WERI-Rb-1 (cell line): ENCODE data around the gene POLR1D.
A peak's percentile ranks its signal among the peaks of the same experiment; 100 is the strongest.

Source experiments
- DNase-seq: peaks from one replicate; pipeline ENCODE4 v3.0.0-alpha.2; 2020
- H3K27ac ChIP-seq: fragments of 250-450 bp; sonication (Bioruptor Pico); 2 replicates; pipeline ENCODE4 v1.5.1; 2020; ENCODE audit warnings: mild to moderate bottlenecking, moderate library complexity
- H3K27me3 ChIP-seq: fragments of 250-450 bp; sonication (Bioruptor Pico); 2 replicates; pipeline ENCODE4 v1.5.1; 2021; ENCODE audit warnings: mild to moderate bottlenecking, low read depth, moderate library complexity; ENCODE audit not compliant: insufficient read depth, severe bottlenecking
- H3K36me3 ChIP-seq: fragments of 250-450 bp; sonication (Bioruptor Pico); 2 replicates; pipeline ENCODE4 v1.5.1; 2020; ENCODE audit warnings: mild to moderate bottlenecking, moderate library complexity
- H3K4me3 ChIP-seq: 2 replicates; pipeline ENCODE4 v1.5.1; 2011; ENCODE audit warnings: low read depth, mild to moderate bottlenecking, control low read depth, low read length
- H3K9me3 ChIP-seq: fragments of 250-450 bp; sonication (Bioruptor Pico); 2 replicates; pipeline ENCODE4 v1.5.1; 2021; ENCODE audit warnings: mild to moderate bottlenecking, moderate library complexity; ENCODE audit not compliant: severe bottlenecking
- TF ChIP-seq, protein P1 (sequence below): IDR thresholded peaks from 2 replicates; pipeline ENCODE4 v1.5.1; 2011; ENCODE audit warnings: low read depth, mild to moderate bottlenecking, control low read depth, inconsistent platforms, low read length

POLR1D gene

GRCh38 chr13:27636589-27637288 is 15.0 kb downstream of the POLR1D start:
- no peak overlapping the region for H3K4me3 ChIP-seq
- H3K36me3 ChIP-seq = peaks cover 16% of the 10 kb centered on the region
- no peak for DNase-seq
- H3K27ac ChIP-seq = no peak overlapping the region
- no peaks in the 10 kb centered on the region for H3K27me3 ChIP-seq
- no peaks in the 10 kb centered on the region for H3K9me3 ChIP-seq
- TF ChIP-seq, protein P1, sequence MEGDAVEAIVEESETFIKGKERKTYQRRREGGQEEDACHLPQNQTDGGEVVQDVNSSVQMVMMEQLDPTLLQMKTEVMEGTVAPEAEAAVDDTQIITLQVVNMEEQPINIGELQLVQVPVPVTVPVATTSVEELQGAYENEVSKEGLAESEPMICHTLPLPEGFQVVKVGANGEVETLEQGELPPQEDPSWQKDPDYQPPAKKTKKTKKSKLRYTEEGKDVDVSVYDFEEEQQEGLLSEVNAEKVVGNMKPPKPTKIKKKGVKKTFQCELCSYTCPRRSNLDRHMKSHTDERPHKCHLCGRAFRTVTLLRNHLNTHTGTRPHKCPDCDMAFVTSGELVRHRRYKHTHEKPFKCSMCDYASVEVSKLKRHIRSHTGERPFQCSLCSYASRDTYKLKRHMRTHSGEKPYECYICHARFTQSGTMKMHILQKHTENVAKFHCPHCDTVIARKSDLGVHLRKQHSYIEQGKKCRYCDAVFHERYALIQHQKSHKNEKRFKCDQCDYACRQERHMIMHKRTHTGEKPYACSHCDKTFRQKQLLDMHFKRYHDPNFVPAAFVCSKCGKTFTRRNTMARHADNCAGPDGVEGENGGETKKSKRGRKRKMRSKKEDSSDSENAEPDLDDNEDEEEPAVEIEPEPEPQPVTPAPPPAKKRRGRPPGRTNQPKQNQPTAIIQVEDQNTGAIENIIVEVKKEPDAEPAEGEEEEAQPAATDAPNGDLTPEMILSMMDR = no peak

DNA sequence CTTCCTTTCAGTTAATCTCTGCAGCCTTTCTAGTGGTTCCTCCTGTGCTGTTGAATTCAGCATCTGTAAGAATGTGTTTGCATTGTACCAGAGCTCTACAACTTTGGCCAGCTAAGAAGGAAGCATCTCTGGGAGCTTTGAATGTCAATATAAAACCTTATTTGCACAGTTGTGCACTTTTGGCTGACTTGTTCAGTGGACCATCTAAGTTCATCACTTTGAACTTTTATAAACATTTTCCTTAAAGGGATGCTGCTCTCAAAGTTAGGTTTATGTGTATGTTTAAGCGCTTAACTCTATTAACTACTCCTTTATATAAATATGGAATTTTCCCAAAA is 15.6 kb downstream of the POLR1D start:
- H3K9me3 ChIP-seq = no peaks in the 10 kb centered on the region
- peaks cover 12% of the 10 kb centered on the region for H3K36me3 ChIP-seq
- no peak overlapping the region for H3K27ac ChIP-seq
- no peak for DNase-seq
- no peaks in the 10 kb centered on the region for H3K27me3 ChIP-seq
- H3K4me3 ChIP-seq = no peak overlapping the region
- TF ChIP-seq, protein P1 = no peak

- H3K27ac ChIP-seq = no peak overlapping the region
- no peaks in the 10 kb centered on the region for H3K9me3 ChIP-seq
- TF ChIP-seq, protein P1 = no peak
- H3K36me3 ChIP-seq = peaks cover 11% of the 10 kb centered on the region
- no peak overlapping the region for H3K4me3 ChIP-seq
- no peak for DNase-seq
- H3K27me3 ChIP-seq = no peaks in the 10 kb centered on the region
These were observed 16.3 kb downstream of the POLR1D start for GRCh38 chr13:27638001-27638400.

GRCh38 chr13:27638521-27638920 is 16.8 kb downstream of the POLR1D start:
- no peak overlapping the region for H3K4me3 ChIP-seq
- H3K27me3 ChIP-seq = no peaks in the 10 kb centered on the region
- TF ChIP-seq, protein P1 = no peak
- no peaks in the 10 kb centered on the region for H3K9me3 ChIP-seq
- DNase-seq = peak; percentile 34
- no peak overlapping the region; the same call in 1 of the 2 replicates for H3K27ac ChIP-seq
- peaks cover 9% of the 10 kb centered on the region for H3K36me3 ChIP-seq

DNA sequence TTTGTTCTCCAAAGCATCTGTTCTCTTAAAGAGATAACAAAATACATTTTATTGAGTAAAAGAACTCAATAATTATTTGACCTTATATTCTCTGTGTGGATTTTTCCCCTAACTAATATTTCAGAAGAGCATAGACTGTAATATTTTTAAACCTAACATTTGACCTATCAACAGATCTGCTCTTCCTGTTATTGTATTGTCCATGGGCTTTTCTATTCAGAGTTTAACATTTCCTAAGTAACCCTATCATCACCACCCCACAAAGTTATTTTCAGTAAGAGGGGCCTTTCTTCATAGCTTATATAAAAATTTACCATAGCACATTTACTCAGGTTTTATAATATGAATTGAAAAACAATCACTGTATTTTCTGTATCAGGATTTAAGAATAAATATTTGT is 17.5 kb downstream of the POLR1D start:
- DNase-seq = no peak
- Histone ChIP-seq H3K27ac (no peak overlapping the region), H3K36me3 (peaks cover 7% of the 10 kb centered on the region), H3K9me3 (no peaks in the 10 kb centered on the region), H3K27me3 (no peaks in the 10 kb centered on the region), H3K4me3 (no peak overlapping the region)
- TF ChIP-seq, protein P1 = no peak
